Measurements from ENCODE around the gene SMIM44.
"Not testable (repeated sequence)": the region's sequence is repeated elsewhere in the genome, so short reads cannot be mapped to it uniquely, and the experiment has no call there.

SMIM44 gene

DNA sequence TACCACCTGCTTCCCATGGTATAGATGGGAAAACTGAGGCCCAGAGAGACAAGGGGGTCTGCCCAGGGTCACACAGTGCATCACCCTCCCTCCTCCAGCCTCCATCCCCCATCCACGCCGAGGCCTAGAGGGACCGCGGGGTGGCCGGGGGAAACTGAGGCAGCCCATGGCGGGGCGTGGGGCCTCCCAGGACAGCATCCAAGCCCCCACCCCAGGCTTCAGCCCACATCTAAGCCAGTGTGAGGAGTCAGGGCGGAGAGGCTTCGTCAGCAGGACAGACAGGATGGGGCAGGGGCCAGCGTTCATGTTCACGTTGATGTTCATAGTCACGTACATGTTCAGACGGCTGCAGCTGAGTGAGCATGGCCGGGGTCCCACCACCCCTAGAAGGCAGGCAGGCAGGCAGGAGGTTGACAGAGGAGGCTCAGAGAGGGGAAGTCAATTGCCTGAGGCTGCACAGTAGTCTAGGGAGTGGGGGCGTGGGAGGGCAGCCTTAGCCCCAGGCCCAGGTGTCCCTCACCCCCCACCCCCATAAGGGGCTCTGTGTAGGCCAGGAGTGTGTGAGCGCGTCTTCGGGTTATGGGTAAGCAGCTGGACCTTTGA lies 26.2 kb downstream of the SMIM44 start:
- no peak for DNase-seq

GRCh38 chr19:3455960-3456601 lies 27.2 kb downstream of the SMIM44 start:
- no peak for DNase-seq

GRCh38 chr19:3455393-3455955 lies 27.8 kb downstream of the SMIM44 start:
- DNase-seq, result no peak

- DNase-seq, result no peak
Observed at GRCh38 chr19:3454656-3455392, 28.4 kb downstream of the SMIM44 start.

- DNase-seq, result no peak
Observed at GRCh38 chr19:3453840-3454239, 29.4 kb downstream of the SMIM44 start.

- not testable (repeated sequence) for DNase-seq
Observed at GRCh38 chr19:3452942-3453214, 30.4 kb downstream of the SMIM44 start.

DNA sequence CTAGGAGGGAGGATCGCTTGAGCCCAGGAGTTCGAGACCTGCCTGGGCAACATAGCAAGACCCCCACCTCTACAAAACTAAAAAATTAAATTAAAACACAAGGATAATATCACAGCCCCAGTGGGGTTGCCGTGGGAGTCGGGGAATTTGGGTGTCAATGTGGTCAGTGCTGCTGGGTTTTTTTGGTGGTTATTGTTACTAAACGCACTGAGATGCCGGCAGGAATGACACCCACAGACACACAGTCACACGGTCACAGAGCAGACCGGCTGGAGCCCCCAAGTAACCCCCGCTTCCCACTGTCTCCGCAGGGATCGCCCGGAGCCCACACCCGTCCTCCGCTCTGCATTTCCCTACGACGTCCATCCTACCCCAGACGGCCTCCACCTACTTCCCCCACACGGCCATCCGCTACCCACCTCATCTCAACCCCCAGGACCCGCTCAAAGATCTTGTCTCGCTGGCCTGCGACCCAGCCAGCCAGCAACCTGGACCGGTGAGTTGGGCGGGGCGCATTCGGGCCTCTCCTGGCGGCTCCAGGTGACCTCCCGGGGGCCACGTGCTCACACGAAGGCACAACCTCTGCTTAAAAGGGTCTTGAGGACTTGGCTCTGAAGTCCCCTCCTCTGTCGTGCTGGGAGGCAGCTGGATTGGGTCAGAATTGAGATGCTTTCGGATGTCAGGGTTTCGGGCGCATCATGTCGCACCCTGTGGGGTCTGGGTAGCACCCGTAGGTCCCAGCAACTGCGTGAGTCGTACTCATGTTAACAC lies 30.9 kb downstream of the SMIM44 start:
- DNase-seq, result no peak

- DNase-seq, result no peak
Observed at GRCh38 chr19:3451451-3451866, 31.8 kb downstream of the SMIM44 start.

DNA sequence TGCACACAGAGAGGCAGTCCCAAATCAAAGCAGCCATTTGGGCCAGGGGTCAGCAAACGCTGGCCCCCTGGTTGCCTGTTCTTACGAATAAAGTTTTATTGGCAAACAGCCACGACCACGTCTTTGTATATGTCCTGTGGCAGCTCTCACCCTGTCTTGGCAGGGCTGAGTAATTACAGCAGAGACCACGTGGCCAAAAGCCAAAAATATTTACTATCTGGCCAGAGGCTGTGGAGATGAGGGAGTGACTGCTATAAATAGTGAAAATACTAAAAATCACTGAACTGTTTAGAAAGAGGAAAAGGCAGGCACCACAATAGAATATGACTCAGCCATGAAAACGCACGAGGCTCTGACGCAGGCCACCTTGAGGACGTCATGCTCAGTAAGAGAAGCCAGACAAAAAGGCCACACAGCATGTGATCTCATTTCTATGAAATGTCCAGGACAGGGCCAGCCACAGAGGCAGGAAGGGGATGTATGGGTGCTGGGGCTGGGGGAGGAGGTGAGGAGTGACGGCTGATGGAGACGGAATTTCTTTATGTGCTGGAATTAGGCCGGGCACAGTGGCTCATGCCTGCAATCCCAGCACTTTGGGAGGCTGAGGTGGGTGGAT lies 32.3 kb downstream of the SMIM44 start:
- DNase-seq, result no peak

GRCh38 chr19:3448616-3449334 lies 34.5 kb downstream of the SMIM44 start:
- DNase-seq, result no peak

GRCh38 chr19:3446657-3447056 lies 36.6 kb downstream of the SMIM44 start:
- not testable (repeated sequence) for DNase-seq

DNA sequence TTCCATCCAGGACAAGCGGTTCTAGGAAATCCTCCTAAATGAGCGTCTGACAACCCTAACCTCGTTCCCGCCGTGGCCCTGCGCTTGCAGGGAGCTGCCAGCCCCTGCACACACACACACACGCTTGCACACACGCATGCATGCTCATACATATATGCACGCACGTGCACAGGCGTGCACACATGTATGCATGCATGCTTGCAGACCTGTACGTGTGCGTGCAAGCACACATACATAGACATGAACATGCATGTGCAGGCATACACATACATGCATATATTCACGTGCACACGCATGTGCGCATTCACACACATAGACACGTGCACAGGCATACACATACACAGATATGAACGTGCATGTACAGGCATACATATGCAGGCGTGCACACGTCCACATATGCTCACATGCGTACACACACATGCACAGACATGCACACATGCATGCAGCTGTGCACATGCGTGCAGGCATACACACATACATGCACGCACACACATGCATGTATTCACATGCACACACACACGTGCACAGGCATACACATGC lies 38.5 kb downstream of the SMIM44 start:
- DNase-seq, result no peak

DNA sequence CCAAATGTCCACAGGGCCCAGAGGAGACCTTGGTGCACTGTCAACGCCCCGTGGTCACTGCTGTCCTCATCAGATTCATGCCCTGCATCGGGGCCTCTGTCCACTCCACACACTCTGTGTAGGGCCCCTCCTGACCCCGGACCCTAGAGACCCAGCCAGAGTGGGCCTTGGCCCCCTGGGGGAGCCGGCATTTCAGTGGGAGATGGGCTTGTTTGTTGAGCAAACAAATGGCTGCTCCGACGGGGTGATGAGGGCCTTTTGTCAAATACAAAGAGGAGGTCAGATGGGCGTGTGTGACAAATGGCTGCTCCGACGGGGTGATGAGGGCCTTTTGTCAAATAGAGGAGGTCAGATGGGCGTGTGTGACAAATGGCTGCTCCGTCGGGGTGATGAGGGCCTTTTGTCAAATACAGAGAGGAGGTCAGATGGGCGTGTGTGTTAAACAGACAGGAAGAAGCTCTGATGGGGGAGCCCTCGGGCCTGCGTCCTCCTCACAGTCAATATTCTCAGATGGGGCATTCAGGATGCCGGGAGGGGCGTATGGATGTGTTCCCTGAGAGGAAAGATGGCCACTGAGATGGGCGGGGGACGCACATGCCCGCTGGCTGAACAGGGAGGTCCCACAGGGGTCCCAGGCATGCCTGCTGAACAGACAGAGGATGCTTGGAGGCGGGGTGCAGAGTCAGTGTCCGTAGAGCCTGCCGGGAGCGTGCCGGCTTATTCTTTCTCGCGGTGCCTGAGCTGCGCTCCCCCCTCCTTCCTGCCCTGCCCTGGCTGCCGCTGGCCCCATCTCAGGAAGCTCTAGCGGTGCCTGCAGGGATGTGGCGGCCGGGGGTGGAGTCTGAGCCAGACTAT lies 39.2 kb downstream of the SMIM44 start:
- no peak for DNase-seq

- no peak for DNase-seq
Observed at GRCh38 chr19:3442487-3443071, 40.7 kb downstream of the SMIM44 start.

DNA sequence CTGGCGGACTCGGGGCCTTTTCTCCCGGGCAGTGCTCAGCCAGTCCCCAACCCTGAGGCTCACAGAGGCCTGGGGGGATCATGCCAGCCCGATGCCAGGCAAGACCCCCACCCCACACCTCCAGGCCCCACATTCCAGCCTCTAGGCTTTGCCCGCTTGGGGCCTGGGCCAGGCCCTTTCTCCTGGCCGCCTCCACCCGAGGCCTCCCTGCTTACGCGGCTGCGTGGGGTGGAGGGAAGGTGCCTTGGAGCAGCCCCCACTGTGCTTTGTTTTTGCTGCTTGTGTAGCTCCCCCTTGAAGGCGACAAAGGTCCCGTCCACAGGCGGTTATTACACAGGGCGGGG lies 41.3 kb downstream of the SMIM44 start:
- DNase-seq, result no peak

- no peak for DNase-seq
Observed at GRCh38 chr19:3441089-3441985, 41.9 kb downstream of the SMIM44 start.

- no peak for DNase-seq
Observed at GRCh38 chr19:3440082-3440481, 43.2 kb downstream of the SMIM44 start.

GRCh38 chr19:3434630-3435553 lies 48.3 kb downstream of the SMIM44 start:
- peak; percentile 89 to 90 for DNase-seq

Data from hippocampal formation (tissue), 2 donors.